ENCODE data around the gene DNMT3L. TPM values are rescaled to one million over a fixed set of nuclear protein-coding genes. Genes with fewer than 3 reads are reported as not detected.
A peak's percentile ranks its signal among the peaks of the same experiment; 100 is the strongest.
"Not testable (repeated sequence)": the region's sequence is repeated elsewhere in the genome, so short reads cannot be mapped to it uniquely, and the experiment has no call there.

DNMT3L gene
- total RNA-seq, 1 experiment from 2014 or later = not detected

DNA sequence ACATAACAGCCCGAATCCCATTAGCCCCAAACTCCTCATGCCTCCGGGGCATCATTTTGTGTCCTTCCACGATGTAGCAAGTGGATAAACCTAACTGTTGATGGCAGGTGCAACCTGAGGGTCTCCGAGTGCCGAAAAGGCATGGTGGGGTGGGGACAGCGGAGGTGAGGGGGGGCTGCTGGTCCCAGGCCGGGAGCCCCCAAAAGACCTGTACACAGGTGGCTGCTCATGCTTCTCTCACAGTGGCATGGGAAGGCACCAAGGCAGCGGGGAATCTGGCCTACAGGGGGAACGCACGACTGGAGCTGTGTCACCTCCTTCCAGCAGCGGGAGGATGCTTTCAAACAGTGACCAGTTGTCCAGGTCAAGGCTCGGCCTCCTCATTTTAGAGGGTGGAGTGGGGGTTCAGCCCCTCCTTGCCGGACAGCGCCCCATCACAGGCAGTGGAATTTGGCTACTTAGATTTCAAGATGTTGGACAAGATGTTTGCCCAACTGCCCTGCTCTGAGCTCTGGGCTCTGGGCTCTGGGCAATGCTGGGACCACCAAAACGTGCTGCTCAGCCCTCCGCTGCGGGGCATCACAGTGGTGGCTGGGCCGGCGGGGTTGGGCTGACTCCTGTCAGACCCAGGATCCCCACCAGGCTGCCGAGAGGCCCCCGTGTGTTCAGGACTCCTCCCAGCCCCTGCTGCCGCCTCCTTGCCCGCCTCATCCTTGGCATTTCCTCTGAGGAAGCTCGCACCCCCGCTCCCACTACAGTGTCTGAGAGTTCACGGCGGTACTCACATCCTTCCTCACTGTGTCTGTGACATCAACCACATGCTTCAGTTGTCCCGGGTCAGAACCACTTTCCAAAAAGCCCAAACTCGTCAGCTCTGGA lies 7.6 kb downstream of the DNMT3L start:
- no peak for TF ChIP-seq TEAD1 (CRISPR knock-in tag; IDR thresholded peaks at IDR 0.05)
- TF ChIP-seq KAT7 (CRISPR knock-in tag; IDR thresholded peaks at IDR 0.05; ENCODE audit: borderline replicate concordance) = no peak
- TF ChIP-seq FOXJ3 (CRISPR knock-in tag; IDR thresholded peaks at IDR 0.05; ENCODE audit: borderline replicate concordance) = no peak
- TF ChIP-seq, protein P1, sequence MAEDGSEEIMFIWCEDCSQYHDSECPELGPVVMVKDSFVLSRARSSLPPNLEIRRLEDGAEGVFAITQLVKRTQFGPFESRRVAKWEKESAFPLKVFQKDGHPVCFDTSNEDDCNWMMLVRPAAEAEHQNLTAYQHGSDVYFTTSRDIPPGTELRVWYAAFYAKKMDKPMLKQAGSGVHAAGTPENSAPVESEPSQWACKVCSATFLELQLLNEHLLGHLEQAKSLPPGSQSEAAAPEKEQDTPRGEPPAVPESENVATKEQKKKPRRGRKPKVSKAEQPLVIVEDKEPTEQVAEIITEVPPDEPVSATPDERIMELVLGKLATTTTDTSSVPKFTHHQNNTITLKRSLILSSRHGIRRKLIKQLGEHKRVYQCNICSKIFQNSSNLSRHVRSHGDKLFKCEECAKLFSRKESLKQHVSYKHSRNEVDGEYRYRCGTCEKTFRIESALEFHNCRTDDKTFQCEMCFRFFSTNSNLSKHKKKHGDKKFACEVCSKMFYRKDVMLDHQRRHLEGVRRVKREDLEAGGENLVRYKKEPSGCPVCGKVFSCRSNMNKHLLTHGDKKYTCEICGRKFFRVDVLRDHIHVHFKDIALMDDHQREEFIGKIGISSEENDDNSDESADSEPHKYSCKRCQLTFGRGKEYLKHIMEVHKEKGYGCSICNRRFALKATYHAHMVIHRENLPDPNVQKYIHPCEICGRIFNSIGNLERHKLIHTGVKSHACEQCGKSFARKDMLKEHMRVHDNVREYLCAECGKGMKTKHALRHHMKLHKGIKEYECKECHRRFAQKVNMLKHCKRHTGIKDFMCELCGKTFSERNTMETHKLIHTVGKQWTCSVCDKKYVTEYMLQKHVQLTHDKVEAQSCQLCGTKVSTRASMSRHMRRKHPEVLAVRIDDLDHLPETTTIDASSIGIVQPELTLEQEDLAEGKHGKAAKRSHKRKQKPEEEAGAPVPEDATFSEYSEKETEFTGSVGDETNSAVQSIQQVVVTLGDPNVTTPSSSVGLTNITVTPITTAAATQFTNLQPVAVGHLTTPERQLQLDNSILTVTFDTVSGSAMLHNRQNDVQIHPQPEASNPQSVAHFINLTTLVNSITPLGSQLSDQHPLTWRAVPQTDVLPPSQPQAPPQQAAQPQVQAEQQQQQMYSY (CRISPR knock-in tag; IDR thresholded peaks at IDR 0.05) = no peak
- TF ChIP-seq NR2C2 (CRISPR knock-in tag; IDR thresholded peaks at IDR 0.05) = no peak
- TF ChIP-seq, protein P2, sequence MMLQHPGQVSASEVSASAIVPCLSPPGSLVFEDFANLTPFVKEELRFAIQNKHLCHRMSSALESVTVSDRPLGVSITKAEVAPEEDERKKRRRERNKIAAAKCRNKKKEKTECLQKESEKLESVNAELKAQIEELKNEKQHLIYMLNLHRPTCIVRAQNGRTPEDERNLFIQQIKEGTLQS (CRISPR knock-in tag; conservative IDR thresholded peaks at IDR 0.05) = no peak
- no peak for TF ChIP-seq GTF2I (CRISPR knock-in tag; conservative IDR thresholded peaks at IDR 0.05)
- TF ChIP-seq, protein P3, sequence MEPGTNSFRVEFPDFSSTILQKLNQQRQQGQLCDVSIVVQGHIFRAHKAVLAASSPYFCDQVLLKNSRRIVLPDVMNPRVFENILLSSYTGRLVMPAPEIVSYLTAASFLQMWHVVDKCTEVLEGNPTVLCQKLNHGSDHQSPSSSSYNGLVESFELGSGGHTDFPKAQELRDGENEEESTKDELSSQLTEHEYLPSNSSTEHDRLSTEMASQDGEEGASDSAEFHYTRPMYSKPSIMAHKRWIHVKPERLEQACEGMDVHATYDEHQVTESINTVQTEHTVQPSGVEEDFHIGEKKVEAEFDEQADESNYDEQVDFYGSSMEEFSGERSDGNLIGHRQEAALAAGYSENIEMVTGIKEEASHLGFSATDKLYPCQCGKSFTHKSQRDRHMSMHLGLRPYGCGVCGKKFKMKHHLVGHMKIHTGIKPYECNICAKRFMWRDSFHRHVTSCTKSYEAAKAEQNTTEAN (CRISPR knock-in tag; IDR thresholded peaks at IDR 0.05) = no peak
- TF ChIP-seq MXD4 (CRISPR knock-in tag; IDR thresholded peaks at IDR 0.05; ENCODE audit: borderline replicate concordance) = no peak
- TF ChIP-seq, protein P4, sequence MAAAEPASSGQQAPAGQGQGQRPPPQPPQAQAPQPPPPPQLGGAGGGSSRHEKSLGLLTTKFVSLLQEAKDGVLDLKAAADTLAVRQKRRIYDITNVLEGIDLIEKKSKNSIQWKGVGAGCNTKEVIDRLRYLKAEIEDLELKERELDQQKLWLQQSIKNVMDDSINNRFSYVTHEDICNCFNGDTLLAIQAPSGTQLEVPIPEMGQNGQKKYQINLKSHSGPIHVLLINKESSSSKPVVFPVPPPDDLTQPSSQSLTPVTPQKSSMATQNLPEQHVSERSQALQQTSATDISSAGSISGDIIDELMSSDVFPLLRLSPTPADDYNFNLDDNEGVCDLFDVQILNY (CRISPR knock-in tag; IDR thresholded peaks at IDR 0.05) = no peak
- TF ChIP-seq, protein P5, sequence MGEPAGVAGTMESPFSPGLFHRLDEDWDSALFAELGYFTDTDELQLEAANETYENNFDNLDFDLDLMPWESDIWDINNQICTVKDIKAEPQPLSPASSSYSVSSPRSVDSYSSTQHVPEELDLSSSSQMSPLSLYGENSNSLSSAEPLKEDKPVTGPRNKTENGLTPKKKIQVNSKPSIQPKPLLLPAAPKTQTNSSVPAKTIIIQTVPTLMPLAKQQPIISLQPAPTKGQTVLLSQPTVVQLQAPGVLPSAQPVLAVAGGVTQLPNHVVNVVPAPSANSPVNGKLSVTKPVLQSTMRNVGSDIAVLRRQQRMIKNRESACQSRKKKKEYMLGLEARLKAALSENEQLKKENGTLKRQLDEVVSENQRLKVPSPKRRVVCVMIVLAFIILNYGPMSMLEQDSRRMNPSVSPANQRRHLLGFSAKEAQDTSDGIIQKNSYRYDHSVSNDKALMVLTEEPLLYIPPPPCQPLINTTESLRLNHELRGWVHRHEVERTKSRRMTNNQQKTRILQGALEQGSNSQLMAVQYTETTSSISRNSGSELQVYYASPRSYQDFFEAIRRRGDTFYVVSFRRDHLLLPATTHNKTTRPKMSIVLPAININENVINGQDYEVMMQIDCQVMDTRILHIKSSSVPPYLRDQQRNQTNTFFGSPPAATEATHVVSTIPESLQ (CRISPR knock-in tag; IDR thresholded peaks at IDR 0.05) = no peak
- no peak for TF ChIP-seq ZNF317 (CRISPR knock-in tag; IDR thresholded peaks at IDR 0.05; ENCODE audit: borderline replicate concordance, low read depth)
- no peak for TF ChIP-seq GABPB1 (CRISPR knock-in tag; IDR thresholded peaks at IDR 0.05)
- TF ChIP-seq, protein P6, sequence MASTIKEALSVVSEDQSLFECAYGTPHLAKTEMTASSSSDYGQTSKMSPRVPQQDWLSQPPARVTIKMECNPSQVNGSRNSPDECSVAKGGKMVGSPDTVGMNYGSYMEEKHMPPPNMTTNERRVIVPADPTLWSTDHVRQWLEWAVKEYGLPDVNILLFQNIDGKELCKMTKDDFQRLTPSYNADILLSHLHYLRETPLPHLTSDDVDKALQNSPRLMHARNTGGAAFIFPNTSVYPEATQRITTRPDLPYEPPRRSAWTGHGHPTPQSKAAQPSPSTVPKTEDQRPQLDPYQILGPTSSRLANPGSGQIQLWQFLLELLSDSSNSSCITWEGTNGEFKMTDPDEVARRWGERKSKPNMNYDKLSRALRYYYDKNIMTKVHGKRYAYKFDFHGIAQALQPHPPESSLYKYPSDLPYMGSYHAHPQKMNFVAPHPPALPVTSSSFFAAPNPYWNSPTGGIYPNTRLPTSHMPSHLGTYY (CRISPR knock-in tag; IDR thresholded peaks at IDR 0.05) = no peak
- TF ChIP-seq TEAD4 (CRISPR knock-in tag; IDR thresholded peaks at IDR 0.05) = no peak
- TF ChIP-seq, protein P7, sequence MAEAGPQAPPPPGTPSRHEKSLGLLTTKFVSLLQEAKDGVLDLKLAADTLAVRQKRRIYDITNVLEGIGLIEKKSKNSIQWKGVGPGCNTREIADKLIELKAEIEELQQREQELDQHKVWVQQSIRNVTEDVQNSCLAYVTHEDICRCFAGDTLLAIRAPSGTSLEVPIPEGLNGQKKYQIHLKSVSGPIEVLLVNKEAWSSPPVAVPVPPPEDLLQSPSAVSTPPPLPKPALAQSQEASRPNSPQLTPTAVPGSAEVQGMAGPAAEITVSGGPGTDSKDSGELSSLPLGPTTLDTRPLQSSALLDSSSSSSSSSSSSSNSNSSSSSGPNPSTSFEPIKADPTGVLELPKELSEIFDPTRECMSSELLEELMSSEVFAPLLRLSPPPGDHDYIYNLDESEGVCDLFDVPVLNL (CRISPR knock-in tag; IDR thresholded peaks at IDR 0.05; ENCODE audit: borderline replicate concordance, low read depth) = no peak
- TF ChIP-seq PRRX2 (CRISPR knock-in tag; IDR thresholded peaks at IDR 0.05) = no peak
- no peak for ATAC-seq
- no peak overlapping the region for H3K4me3 Mint-ChIP-seq
- DNase-seq (ENCODE audit: low spot score) = no peak
- CTCF ChIA-PET = interaction anchor here (0.7 to 2.0 kb wide), 4 partner anchors 13 to 97 kb away, joined by 3 to 7 read pairs (median 4); no protein-coding TSS in a partner anchor
- POLR2A ChIA-PET = no interaction called here
- H3K36me3 Mint-ChIP-seq = no peaks in the 10 kb centered on the region
- no peaks in the 10 kb centered on the region for H3K4me1 Mint-ChIP-seq
- no peaks in the 10 kb centered on the region for H3K9me3 Mint-ChIP-seq
- H3K27ac Mint-ChIP-seq = no peak overlapping the region
- H3K27me3 Mint-ChIP-seq (ENCODE audit: low read depth) = no peaks in the 10 kb centered on the region

DNA sequence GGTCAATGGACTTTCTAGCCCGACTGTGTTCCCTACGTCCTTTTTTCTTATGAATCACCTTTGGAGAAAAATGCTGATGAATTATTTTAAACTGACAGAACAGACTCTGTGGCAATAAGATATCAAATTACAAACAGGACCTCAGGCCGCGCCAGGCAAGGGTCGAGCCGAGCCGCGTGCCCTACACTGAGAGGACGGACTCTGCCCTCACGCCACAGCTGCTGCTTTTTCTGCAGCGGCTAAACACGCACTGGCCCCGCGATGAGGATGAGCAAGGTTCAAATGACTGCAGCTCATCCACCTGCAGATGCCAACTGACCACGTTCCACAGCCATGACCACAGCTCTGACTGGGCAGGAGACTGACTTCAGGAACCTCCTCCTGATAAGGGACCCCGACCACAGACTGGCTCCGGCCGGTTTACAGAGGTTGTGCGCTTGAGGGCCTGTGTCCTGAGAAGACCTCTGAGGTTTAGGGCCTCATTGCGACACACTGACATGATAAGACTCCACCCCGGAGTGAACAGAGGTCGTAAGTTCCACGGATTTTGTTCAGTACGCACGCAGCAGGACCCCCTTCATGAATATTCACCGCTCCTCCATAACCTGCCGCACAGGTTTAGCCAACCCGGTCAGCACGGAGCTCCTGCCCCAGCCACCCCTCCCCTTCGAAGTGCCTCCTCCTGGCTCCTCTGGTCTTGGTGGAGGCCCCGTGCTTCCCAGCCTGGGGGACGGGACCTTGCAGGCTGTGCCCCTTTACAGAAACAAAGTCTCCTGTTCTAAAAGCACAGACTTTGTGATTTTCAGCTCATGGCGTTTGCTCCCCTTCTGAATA lies 12.3 kb downstream of the DNMT3L start:
- H3K27me3 Mint-ChIP-seq (ENCODE audit: low read depth); H3K27ac Mint-ChIP-seq; DNase-seq (ENCODE audit: low spot score); H3K9me3 Mint-ChIP-seq; POLR2A ChIA-PET; H3K36me3 Mint-ChIP-seq; H3K4me3 Mint-ChIP-seq; H3K4me1 Mint-ChIP-seq; CTCF ChIA-PET: not testable (repeated sequence)
- peak; percentile 57 for ATAC-seq

DNA sequence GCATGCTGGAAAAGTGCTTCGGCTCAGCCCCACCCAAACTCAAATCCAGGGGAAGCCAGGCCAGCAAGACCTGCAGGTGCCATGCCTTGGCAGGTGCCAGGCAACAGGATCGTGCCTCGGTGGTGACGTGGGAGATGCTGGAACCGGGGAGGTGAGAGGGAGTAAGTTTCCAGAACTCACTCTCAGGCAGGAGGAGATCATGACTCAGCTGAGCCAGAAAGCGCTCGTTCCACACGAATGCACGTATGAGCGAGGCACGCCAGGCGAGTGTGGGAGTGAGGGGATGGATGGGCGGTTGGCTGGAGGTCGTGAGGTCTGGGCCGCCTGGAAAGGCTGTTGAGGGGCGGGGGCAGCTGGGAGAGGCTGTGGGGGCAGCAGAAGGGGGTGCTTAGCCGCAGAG lies 13.8 kb downstream of the DNMT3L start:
- ATAC-seq; H3K27me3 Mint-ChIP-seq (ENCODE audit: low read depth); H3K4me1 Mint-ChIP-seq; CTCF ChIA-PET; POLR2A ChIA-PET; H3K4me3 Mint-ChIP-seq; H3K9me3 Mint-ChIP-seq; H3K27ac Mint-ChIP-seq; H3K36me3 Mint-ChIP-seq; DNase-seq (ENCODE audit: low spot score): not testable (repeated sequence)

Measured in WTC11 (cell line).